ENCODE results near the gene STX1B.

Gene STX1B

GRCh38 chr16:31005350-31006085 is 4.9 kb downstream of the STX1B start:
- H2AFZ ChIP-seq (ENCODE audit: low read length): no peak overlapping the region
- H4K20me1 ChIP-seq (ENCODE audit: insufficient read depth, low read length, poor library complexity, severe bottlenecking): no peaks in the 10 kb centered on the region
- TF ChIP-seq CTCF (conservative IDR thresholded peaks at IDR 0.05; ENCODE audit: low read length) (no peak), EZH2phosphoT487 (IDR thresholded peaks at IDR 0.05; ENCODE audit: borderline replicate concordance) (no peak)
- no peaks in the 10 kb centered on the region for H3K9me2 ChIP-seq (replicated peaks; ENCODE audit: low read depth, low read length)
- no peaks in the 10 kb centered on the region for H3K36me3 ChIP-seq (ENCODE audit: insufficient read depth, low read length)
- H3K9me3 ChIP-seq (ENCODE audit: insufficient read depth, low read depth, low read length): no peaks in the 10 kb centered on the region
- H3K4me1 ChIP-seq (ENCODE audit: insufficient read depth, low read length, poor library complexity, severe bottlenecking): no peaks in the 10 kb centered on the region
- no peak overlapping the region for H3K4me2 ChIP-seq (ENCODE audit: low read depth, low read length, poor library complexity, severe bottlenecking)
- no peaks in the 10 kb centered on the region for H3K79me2 ChIP-seq (ENCODE audit: insufficient read depth, low read length)
- no peak overlapping the region for H3K9ac ChIP-seq (ENCODE audit: low read depth, low read length, poor library complexity, severe bottlenecking)
- H3K27me3 ChIP-seq (ENCODE audit: insufficient read depth, low read length, poor library complexity, severe bottlenecking): no peaks in the 10 kb centered on the region
- no peak overlapping the region for H3K4me3 ChIP-seq (ENCODE audit: low read length, poor library complexity, severe bottlenecking)
- H3F3A ChIP-seq (ENCODE audit: low read depth): no peaks in the 10 kb centered on the region

DNA sequence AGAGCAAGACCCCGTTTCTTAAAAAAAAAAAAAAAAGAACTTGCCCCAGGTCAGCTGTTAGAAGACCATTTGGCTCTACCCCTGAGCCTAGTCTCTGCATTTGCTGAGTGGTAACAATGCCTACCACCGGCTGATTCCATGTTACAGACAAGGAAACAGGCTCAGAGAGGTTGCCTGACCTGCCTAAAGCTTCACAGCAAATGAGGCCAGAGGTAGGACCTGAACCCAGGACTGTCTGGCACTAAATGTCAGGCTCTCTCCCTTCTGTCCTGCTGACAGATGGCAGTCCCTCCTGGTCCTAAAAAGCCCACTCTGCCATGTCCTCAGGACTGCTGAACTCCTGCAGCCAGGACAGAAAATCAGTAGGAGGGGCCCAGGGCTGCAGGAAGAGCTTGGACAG is 5.8 kb downstream of the STX1B start:
- H3K36me3 ChIP-seq (ENCODE audit: insufficient read depth, low read length): no peaks in the 10 kb centered on the region
- TF ChIP-seq EZH2phosphoT487 (IDR thresholded peaks at IDR 0.05; ENCODE audit: borderline replicate concordance): no peak
- H2AFZ ChIP-seq (ENCODE audit: low read length): no peak overlapping the region
- no peaks in the 10 kb centered on the region for H3K27me3 ChIP-seq (ENCODE audit: insufficient read depth, low read length, poor library complexity, severe bottlenecking)
- H3K4me2 ChIP-seq (ENCODE audit: low read depth, low read length, poor library complexity, severe bottlenecking): no peak overlapping the region
- no peaks in the 10 kb centered on the region for H3K9me3 ChIP-seq (ENCODE audit: insufficient read depth, low read depth, low read length)
- H3K4me1 ChIP-seq (ENCODE audit: insufficient read depth, low read length, poor library complexity, severe bottlenecking): no peaks in the 10 kb centered on the region
- H3K9me2 ChIP-seq (replicated peaks; ENCODE audit: low read depth, low read length): no peaks in the 10 kb centered on the region
- no peaks in the 10 kb centered on the region for H3K79me2 ChIP-seq (ENCODE audit: insufficient read depth, low read length)
- no peaks in the 10 kb centered on the region for H4K20me1 ChIP-seq (ENCODE audit: insufficient read depth, low read length, poor library complexity, severe bottlenecking)
- H3K4me3 ChIP-seq (ENCODE audit: low read length, poor library complexity, severe bottlenecking): no peak overlapping the region
- no peak overlapping the region for H3K9ac ChIP-seq (ENCODE audit: low read depth, low read length, poor library complexity, severe bottlenecking)
- H3F3A ChIP-seq (ENCODE audit: low read depth): no peaks in the 10 kb centered on the region

DNA sequence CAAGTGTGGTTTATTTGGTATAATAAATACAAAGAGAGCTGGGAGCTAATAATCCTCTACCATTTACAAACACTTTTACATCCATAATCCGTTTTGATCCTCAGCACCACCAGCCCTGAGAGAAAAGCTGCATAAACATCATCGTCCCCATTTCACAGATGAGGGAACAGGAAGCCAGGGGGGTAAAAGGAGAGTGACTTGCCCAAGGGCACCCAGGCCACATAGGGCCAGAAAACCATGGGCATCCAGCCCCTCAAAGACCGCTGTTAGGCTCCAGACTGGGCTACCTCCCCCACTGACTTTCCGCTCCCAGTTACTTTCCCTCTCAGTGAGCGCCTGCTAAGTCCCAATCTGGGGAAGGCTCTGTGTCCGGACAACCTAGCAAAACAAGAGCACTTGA is 6.7 kb downstream of the STX1B start:
- Histone ChIP-seq H3K4me2 (ENCODE audit: low read depth, low read length, poor library complexity, severe bottlenecking) (no peak overlapping the region), H3K79me2 (ENCODE audit: insufficient read depth, low read length) (no peaks in the 10 kb centered on the region), H4K20me1 (ENCODE audit: insufficient read depth, low read length, poor library complexity, severe bottlenecking) (no peaks in the 10 kb centered on the region), H3F3A (ENCODE audit: low read depth) (no peaks in the 10 kb centered on the region), H3K4me3 (ENCODE audit: low read length, poor library complexity, severe bottlenecking) (no peak overlapping the region), H3K9ac (ENCODE audit: low read depth, low read length, poor library complexity, severe bottlenecking) (no peak overlapping the region), H3K9me2 (replicated peaks; ENCODE audit: low read depth, low read length) (no peaks in the 10 kb centered on the region), H3K27me3 (ENCODE audit: insufficient read depth, low read length, poor library complexity, severe bottlenecking) (no peaks in the 10 kb centered on the region), H3K36me3 (ENCODE audit: insufficient read depth, low read length) (no peaks in the 10 kb centered on the region), H2AFZ (ENCODE audit: low read length) (no peak overlapping the region), H3K4me1 (ENCODE audit: insufficient read depth, low read length, poor library complexity, severe bottlenecking) (no peaks in the 10 kb centered on the region), H3K9me3 (ENCODE audit: insufficient read depth, low read depth, low read length) (no peaks in the 10 kb centered on the region)
- no peak for TF ChIP-seq EZH2phosphoT487 (IDR thresholded peaks at IDR 0.05; ENCODE audit: borderline replicate concordance)
- TF ChIP-seq CTCF (conservative IDR thresholded peaks at IDR 0.05; ENCODE audit: low read length): no peak

- Histone ChIP-seq H3K9me3 (ENCODE audit: insufficient read depth, low read depth, low read length) (no peaks in the 10 kb centered on the region), H3K9me2 (replicated peaks; ENCODE audit: low read depth, low read length) (no peaks in the 10 kb centered on the region), H3K9ac (ENCODE audit: low read depth, low read length, poor library complexity, severe bottlenecking) (no peak overlapping the region), H2AFZ (ENCODE audit: low read length) (no peak overlapping the region), H3K4me2 (ENCODE audit: low read depth, low read length, poor library complexity, severe bottlenecking) (no peak overlapping the region), H4K20me1 (ENCODE audit: insufficient read depth, low read length, poor library complexity, severe bottlenecking) (no peaks in the 10 kb centered on the region), H3F3A (ENCODE audit: low read depth) (no peaks in the 10 kb centered on the region), H3K4me3 (ENCODE audit: low read length, poor library complexity, severe bottlenecking) (no peak overlapping the region), H3K36me3 (ENCODE audit: insufficient read depth, low read length) (no peaks in the 10 kb centered on the region), H3K27me3 (ENCODE audit: insufficient read depth, low read length, poor library complexity, severe bottlenecking) (no peaks in the 10 kb centered on the region), H3K79me2 (ENCODE audit: insufficient read depth, low read length) (no peaks in the 10 kb centered on the region), H3K4me1 (ENCODE audit: insufficient read depth, low read length, poor library complexity, severe bottlenecking) (no peaks in the 10 kb centered on the region)
- no peak for TF ChIP-seq EZH2phosphoT487 (IDR thresholded peaks at IDR 0.05; ENCODE audit: borderline replicate concordance)
- TF ChIP-seq CTCF (conservative IDR thresholded peaks at IDR 0.05; ENCODE audit: low read length): no peak
Measured at GRCh38 chr16:31002862-31003341, 7.5 kb downstream of the STX1B start.
